GM23248 (cell line): ENCODE data around the gene LRRC59. TPM values are rescaled to one million over a fixed set of nuclear protein-coding genes. Genes with fewer than 3 reads are reported as not detected.

Experiments used
- DNase-seq: peaks from one replicate; pipeline ENCODE4 v3.0.0-alpha.2; 2015
- H2AFZ ChIP-seq: fragments of 200-600 bp; sonication (generic); 2 replicates; pipeline ENCODE4 v1.6.1; 2016; ENCODE audit warnings: antibody characterized with exemption
- H3F3A ChIP-seq: fragments of 200-600 bp; sonication (generic); 2 replicates; pipeline ENCODE4 v1.6.1; 2016; ENCODE audit warnings: mild to moderate bottlenecking, antibody characterized with exemption, mixed run types; ENCODE audit not compliant: insufficient read depth
- H3K27ac ChIP-seq: fragments of 200-600 bp; sonication (generic); 2 replicates; pipeline ENCODE4 v1.5.1; 2016; ENCODE audit warnings: mild to moderate bottlenecking
- H3K27me3 ChIP-seq: fragments of 200-600 bp; sonication (generic); replicated peaks from 2 replicates; pipeline ENCODE4 v1.6.1; 2016; ENCODE audit warnings: mild to moderate bottlenecking; ENCODE audit not compliant: insufficient read depth
- H3K36me3 ChIP-seq: fragments of 200-600 bp; sonication (generic); 2 replicates; pipeline ENCODE4 v1.6.1; 2016; ENCODE audit warnings: low read depth, mild to moderate bottlenecking
- H3K4me1 ChIP-seq: fragments of 200-600 bp; sonication (generic); 2 replicates; pipeline ENCODE4 v1.6.1; 2016; ENCODE audit warnings: mild to moderate bottlenecking; ENCODE audit not compliant: insufficient read depth
- H3K4me2 ChIP-seq: fragments of 200-600 bp; sonication (generic); one replicate; pipeline ENCODE4 v1.6.1; 2016; ENCODE audit warnings: mild to moderate bottlenecking; ENCODE audit not compliant: unreplicated experiment
- H3K4me3 ChIP-seq: fragments of 200-600 bp; sonication (generic); 2 replicates; pipeline ENCODE4 v1.5.1; 2016; ENCODE audit warnings: mild to moderate bottlenecking
- H3K79me2 ChIP-seq: fragments of 200-600 bp; sonication (generic); 2 replicates; pipeline ENCODE4 v1.6.1; 2016; ENCODE audit warnings: mild to moderate bottlenecking; ENCODE audit not compliant: insufficient read depth
- H3K9ac ChIP-seq: fragments of 200-600 bp; sonication (generic); 2 replicates; pipeline ENCODE4 v1.6.1; 2016; ENCODE audit warnings: mild to moderate bottlenecking
- H3K9me2 ChIP-seq: fragments of 200-600 bp; sonication (generic); 2 replicates; pipeline ENCODE4 v1.6.1; 2016; ENCODE audit warnings: mixed run types, mild to moderate bottlenecking, moderate library complexity; ENCODE audit not compliant: insufficient read depth
- H3K9me3 ChIP-seq: fragments of 200-600 bp; sonication (generic); one replicate; pipeline ENCODE4 v1.6.1; 2017; ENCODE audit warnings: low read depth
- H4K20me1 ChIP-seq: fragments of 200-600 bp; sonication (generic); 2 replicates; pipeline ENCODE4 v1.6.0; 2016; ENCODE audit not compliant: insufficient read depth
- EZH2 ChIP-seq: fragments of 200-600 bp; sonication (generic); IDR thresholded peaks from 2 replicates; pipeline ENCODE4 v1.6.1; 2018; ENCODE audit warnings: antibody characterized with exemption, mild to moderate bottlenecking; ENCODE audit not compliant: insufficient read depth, poor library complexity, severe bottlenecking
- EZH2phosphoT487 ChIP-seq: fragments of 200-600 bp; sonication (generic); IDR thresholded peaks from 2 replicates; pipeline ENCODE4 v1.6.1; 2018; ENCODE audit warnings: antibody characterized with exemption, moderate library complexity, mild to moderate bottlenecking, low read depth; ENCODE audit not compliant: insufficient read depth
- WGBS, 2 experiments: methylation state at CpG; one replicate each; pipeline ENCODE4 v1.1.6; 2015 to 2017; ENCODE audit warnings: low lambda C conversion rate in 2 of 2, low coverage in 1 of 2; ENCODE audit errors: missing lambda C conversion rate in 2 of 2; 5-methylcytosine and 5-hydroxymethylcytosine counted together
- in situ Hi-C: fragments of 300-500 bp; cut with MboI; formaldehyde crosslinking; loops from 2 replicates; pipeline ENCODE4 v1.15.0; 2020
- polyA plus RNA-seq: library from polyadenylated mRNA; unstranded; fragments of >200 nt; fragmentation: Nextera tagmentation; extraction: Ambion mirVana; gene quantifications from 2 replicates; pipeline ENCODE4 v1.2.1, GENCODE V29; 2016
- total RNA-seq: library from RNA; depleted of rRNA; stranded (reverse); fragments of >200 nt; shearing (Covaris generic); gene quantifications from 2 replicates; pipeline ENCODE4 v1.2.3, GENCODE V29; 2014

Gene LRRC59
- total and polyA plus RNA-seq, 2 experiments from 2014 or later = 111 to 164 TPM

DNA sequence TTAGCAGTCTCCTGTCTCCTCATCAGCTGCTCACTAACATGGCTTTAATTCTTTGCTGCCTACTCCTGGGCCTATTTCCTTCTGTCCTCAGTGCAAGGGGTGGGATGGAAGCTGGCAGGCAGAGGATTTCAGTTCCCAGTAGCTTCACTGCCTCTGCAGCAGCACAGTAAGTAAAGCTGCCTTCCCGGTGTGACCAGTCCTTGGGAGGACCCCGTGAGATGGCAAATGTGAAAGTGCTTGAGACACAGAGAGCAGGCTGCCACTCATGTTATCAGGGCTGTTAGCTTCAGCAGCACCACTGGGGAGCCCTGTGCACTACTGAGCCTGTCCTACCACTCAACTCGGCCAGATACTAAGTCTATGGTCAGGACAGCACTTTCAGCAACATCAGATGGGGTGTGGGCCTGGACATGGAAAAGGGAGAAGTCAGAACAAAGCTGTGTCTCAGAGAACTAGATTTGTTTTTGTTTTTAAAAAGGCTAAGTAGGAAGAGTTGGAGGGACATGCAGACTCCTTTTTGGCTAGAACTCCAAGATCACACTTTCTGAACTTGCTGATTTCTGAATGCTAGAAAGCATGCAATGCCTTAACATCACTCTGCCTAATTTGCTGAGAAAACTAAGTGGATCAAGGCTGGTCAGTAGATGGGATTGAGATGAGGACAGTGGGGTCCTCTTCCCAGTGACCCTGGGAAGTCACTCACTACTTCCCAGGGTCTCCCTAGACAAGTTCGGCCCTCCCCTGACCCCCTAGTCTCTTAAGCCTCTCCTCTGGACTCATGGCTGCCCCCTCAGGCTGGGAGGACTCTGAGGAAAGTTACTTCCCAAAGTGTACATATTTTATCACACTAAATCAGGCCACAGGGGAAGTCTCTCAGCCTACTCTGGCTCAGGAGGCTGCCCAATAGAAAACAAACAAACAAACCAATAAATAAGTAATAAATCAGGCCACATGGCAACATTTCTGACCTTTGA lies 29.8 kb upstream of the LRRC59 start:
- DNase-seq = peak; percentile 56
- Histone ChIP-seq H4K20me1 (no peaks in the 10 kb centered on the region), H3K4me1 (peaks cover 13% of the 10 kb centered on the region; the same call in 1 of the 2 replicates), H3K27me3 (no peaks in the 10 kb centered on the region), H3K4me3 (peak overlapping the region; percentile 80), H3K27ac (peak overlapping the region; percentile 18; the same call in 1 of the 2 replicates), H3K9me2 (no peaks in the 10 kb centered on the region), H3K9ac (peak overlapping the region; percentile 80), H3K4me2 (peak overlapping the region; percentile 81), H3K36me3 (no peaks in the 10 kb centered on the region), H2AFZ (peak overlapping the region; percentile 94), H3F3A (0 out of 2 replicates have a peak, but pooled peaks cover 7% of the 10 kb centered on the region), H3K79me2 (no peaks in the 10 kb centered on the region), H3K9me3 (no peaks in the 10 kb centered on the region)
- 4 to 18% methylated on average over 3 to 4 of the region's 4 CpGs for WGBS, 2 experiments
- TF ChIP-seq EZH2phosphoT487 = no peak
- TF ChIP-seq EZH2 = no peak
- in situ Hi-C loops = no loop called here

DNA sequence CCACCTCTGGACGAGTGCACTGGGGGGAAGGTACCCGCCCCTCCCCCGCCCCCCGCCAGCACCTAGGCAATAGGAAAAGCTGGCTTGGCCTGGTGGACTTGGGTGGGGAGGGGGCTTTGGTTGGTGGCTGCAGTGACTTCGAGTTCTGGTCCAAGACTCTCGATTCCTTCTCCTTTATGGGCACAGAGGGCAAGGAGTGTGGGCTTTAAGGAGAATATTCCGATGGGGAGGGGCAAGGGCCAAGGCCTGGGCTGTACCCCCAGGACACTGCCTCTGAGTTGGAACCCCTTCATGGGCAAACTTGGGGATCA lies 29.1 kb upstream of the LRRC59 start:
- 0 to 1% methylated on average over 3 to 7 of the region's 7 CpGs for WGBS, 2 experiments
- no peaks in the 10 kb centered on the region for H3K9me3 ChIP-seq
- in situ Hi-C loops = no loop called here

DNA sequence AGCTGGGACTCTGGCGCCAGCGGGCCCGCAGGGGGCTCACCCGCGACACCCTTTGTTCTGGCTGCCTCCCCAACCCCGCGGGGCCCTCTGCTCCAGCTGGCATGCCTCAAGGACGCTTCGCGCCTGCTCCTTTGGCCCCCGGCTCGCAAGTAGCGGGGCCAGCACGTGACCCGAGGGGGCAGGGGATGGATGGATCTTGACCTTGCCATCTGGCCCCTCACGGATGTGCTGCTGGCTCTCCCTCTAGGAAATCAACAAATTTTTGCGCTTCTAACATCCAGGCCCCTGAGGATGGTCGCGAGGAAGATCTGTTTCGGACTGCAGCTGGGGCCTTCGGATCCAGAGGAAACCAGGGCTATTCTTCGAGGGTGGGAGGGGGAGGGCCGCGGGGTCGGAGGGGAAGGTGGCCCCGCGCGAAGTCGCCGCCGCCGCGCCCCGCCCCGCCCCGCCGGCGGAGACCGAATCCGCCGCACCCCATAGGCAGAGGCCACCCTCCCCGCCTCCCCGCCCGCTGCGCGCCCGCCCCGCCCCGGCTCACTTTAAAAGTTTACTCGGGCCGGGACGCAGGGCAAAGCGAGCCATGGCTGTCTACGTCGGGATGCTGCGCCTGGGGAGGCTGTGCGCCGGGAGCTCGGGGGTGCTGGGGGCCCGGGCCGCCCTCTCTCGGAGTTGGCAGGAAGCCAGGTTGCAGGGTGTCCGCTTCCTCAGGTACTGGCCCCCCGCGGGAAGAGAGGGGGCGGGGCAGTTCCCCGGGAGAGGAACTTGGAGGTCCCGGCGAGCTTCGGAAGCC lies 28.6 kb upstream of the LRRC59 start, which contains the start of gene ACSF2:
ACSF2 (plus strand) TSS at position 537 of the 790 bp plus-strand sequence; CDS start at position 581, 44 bp downstream.
- Histone ChIP-seq H3K9me2 (no peaks in the 10 kb centered on the region), H2AFZ (peak within 1 kb of the TSS; percentile 94), H3K4me1 (peaks cover 22% of the 10 kb centered on the region), H3K9ac (peak within 1 kb of the TSS; percentile 80), H3K36me3 (no peaks in the 10 kb centered on the region), H3K79me2 (no peaks in the 10 kb centered on the region), H4K20me1 (no peaks in the 10 kb centered on the region), H3F3A (peaks cover 16% of the 10 kb centered on the region), H3K9me3 (no peaks in the 10 kb centered on the region), H3K4me2 (peak within 1 kb of the TSS; percentile 81), H3K27me3 (no peaks in the 10 kb centered on the region), H3K4me3 (peak within 1 kb of the TSS; percentile 80), H3K27ac (peak within 1 kb of the TSS; percentile 18; the same call in 1 of the 2 replicates)
- peak; percentile 83 for DNase-seq
- TF ChIP-seq EZH2phosphoT487 = no peak
- no peak for TF ChIP-seq EZH2
- 1% methylated on average over 29 to 64 of the region's 70 CpGs for WGBS, 2 experiments
- in situ Hi-C loops = no loop called here

More for the DNA sequence above, 29.1 kb upstream of the LRRC59 start:
- Histone ChIP-seq H3F3A (peaks cover 11% of the 10 kb centered on the region; the same call in 1 of the 2 replicates), H4K20me1 (no peaks in the 10 kb centered on the region), H3K4me1 (peaks cover 18% of the 10 kb centered on the region), H3K9me2 (no peaks in the 10 kb centered on the region), H3K9ac (peak overlapping the region; percentile 80), H3K79me2 (no peaks in the 10 kb centered on the region), H3K27me3 (no peaks in the 10 kb centered on the region), H3K4me2 (peak overlapping the region; percentile 81), H3K4me3 (peak overlapping the region; percentile 80), H3K36me3 (no peaks in the 10 kb centered on the region), H3K27ac (peak overlapping the region; percentile 18; the same call in 1 of the 2 replicates), H2AFZ (peak overlapping the region; percentile 94)
- TF ChIP-seq EZH2phosphoT487 = no peak
- no peak for DNase-seq

DNA sequence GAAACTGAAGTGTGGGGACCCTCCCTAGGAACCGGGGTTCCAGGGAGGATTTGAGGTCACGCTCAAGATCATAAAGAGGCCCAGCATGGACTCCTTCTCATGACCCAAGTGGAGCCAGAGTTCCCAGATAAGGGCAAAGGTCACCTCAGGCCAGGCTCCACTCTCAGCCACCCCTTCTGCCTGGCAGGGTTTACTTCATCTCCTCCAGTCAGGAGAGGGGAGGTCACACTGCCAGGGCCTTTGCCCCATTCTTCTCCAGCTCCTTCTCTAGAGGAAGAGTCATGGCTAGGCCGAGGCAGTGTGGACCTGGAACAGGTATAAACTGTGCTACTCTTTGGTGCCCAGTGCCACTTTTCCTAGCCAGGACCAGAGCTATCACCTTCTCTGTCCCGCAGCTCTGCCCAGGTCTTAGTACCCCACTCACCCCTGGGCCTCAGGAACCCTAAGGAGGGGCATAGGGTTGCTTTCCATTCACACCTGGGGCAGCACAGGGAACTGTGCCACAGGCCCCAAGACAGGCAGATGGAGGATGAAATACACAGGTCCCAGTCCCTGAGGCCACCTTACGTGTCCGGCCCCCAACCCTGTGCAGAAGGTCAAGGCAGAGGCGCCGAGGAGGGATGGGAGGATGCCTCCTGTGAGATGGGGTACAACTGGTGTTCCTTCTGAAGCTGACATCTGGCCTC lies 27.8 kb upstream of the LRRC59 start:
- peak overlapping the region; percentile 80 for H3K9ac ChIP-seq
- H4K20me1 ChIP-seq = no peaks in the 10 kb centered on the region
- H3K4me2 ChIP-seq = peak overlapping the region; percentile 81
- H3K27me3 ChIP-seq = no peaks in the 10 kb centered on the region
- peak overlapping the region; percentile 94 for H2AFZ ChIP-seq
- H3K4me1 ChIP-seq = peaks cover 23% of the 10 kb centered on the region
- TF ChIP-seq EZH2phosphoT487 (no peak), EZH2 (no peak)
- WGBS, 2 experiments = 89 to 93% methylated on average over 8 of the region's 8 CpGs
- H3K9me2 ChIP-seq = no peaks in the 10 kb centered on the region
- H3K4me3 ChIP-seq = peak overlapping the region; percentile 80
- H3K79me2 ChIP-seq = no peaks in the 10 kb centered on the region
- no peak overlapping the region for H3K27ac ChIP-seq
- H3K9me3 ChIP-seq = no peaks in the 10 kb centered on the region
- H3K36me3 ChIP-seq = no peaks in the 10 kb centered on the region
- in situ Hi-C loops = no loop called here
- H3F3A ChIP-seq = peaks cover 24% of the 10 kb centered on the region
- no peak for DNase-seq
